Measurements from ENCODE around the gene ADAM22. TPM values are rescaled to one million over a fixed set of nuclear protein-coding genes. Genes with fewer than 3 reads are reported as not detected.

Gene ADAM22
- total and polyA plus RNA-seq, 3 donors from 2014 or later, result 2.9 to 4.4 (median 4.4) TPM

DNA sequence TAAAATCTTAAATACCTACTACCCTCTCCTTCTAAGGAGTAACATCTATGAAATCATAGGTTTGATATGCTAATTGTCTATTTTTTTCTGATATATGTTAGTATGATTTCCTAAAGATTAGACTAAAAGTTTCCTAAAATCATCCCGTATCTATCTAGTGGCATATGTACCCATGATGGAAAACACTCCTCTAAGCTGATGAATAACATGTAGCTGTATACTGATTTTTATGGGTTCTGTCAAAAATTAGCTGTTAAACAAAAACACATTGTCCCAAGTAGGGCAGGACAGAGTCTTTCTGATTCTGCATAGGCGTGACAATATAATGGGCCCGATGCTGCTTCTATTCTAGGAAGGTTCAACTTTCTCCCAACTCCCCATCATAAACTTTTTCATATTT, 79.9 kb downstream of the ADAM22 start:
- no peaks in the 10 kb centered on the region for H3K4me1 ChIP-seq
- H3K27ac ChIP-seq, result no peak overlapping the region
- TF ChIP-seq, protein P1, sequence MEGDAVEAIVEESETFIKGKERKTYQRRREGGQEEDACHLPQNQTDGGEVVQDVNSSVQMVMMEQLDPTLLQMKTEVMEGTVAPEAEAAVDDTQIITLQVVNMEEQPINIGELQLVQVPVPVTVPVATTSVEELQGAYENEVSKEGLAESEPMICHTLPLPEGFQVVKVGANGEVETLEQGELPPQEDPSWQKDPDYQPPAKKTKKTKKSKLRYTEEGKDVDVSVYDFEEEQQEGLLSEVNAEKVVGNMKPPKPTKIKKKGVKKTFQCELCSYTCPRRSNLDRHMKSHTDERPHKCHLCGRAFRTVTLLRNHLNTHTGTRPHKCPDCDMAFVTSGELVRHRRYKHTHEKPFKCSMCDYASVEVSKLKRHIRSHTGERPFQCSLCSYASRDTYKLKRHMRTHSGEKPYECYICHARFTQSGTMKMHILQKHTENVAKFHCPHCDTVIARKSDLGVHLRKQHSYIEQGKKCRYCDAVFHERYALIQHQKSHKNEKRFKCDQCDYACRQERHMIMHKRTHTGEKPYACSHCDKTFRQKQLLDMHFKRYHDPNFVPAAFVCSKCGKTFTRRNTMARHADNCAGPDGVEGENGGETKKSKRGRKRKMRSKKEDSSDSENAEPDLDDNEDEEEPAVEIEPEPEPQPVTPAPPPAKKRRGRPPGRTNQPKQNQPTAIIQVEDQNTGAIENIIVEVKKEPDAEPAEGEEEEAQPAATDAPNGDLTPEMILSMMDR (IDR thresholded peaks at IDR 0.05), result no peak
- TF ChIP-seq POLR2A (IDR thresholded peaks at IDR 0.05), result no peak
- intact Hi-C loops (cut with DNase I; ENCODE audit: low total_unique reads), result no loop called here
- H3K36me3 ChIP-seq (ENCODE audit: low read depth, missing control alignments), result no peaks in the 10 kb centered on the region
- 96 to 97% methylated on average over 3 of the region's 3 CpGs for WGBS, 2 donors
- no peak for DNase-seq
- H3K4me3 ChIP-seq, result no peak overlapping the region
- no peaks in the 10 kb centered on the region for H3K9me3 ChIP-seq
- no peaks in the 10 kb centered on the region for H3K27me3 ChIP-seq

DNA sequence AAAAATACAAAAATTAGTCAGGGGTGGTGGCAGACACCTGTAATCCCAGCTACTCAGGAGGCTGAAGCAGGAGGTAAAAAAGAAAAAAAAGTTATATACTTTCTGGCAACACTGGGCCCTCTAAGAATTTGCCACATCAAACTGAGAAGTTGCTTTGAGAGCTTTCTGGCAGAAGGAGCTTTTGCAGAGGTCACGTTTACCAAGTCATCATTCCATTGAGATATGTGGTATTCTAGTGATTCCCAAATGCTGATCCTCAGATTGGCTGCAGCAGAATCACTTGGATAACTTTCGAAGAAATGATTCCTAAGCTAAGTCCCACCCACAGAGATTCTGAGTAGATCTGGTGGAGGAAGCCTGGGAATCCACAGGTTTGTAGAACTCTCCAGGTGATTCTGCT, 80.5 kb downstream of the ADAM22 start:
- H3K36me3 ChIP-seq (ENCODE audit: low read depth, missing control alignments), result no peaks in the 10 kb centered on the region
- intact Hi-C loops (cut with DNase I; ENCODE audit: low total_unique reads), result no loop called here
- no peaks in the 10 kb centered on the region for H3K9me3 ChIP-seq
- no peak overlapping the region for H3K27ac ChIP-seq
- TF ChIP-seq POLR2A (IDR thresholded peaks at IDR 0.05), result no peak
- TF ChIP-seq, protein P1 (IDR thresholded peaks at IDR 0.05), result no peak
- WGBS, 2 donors, result 86 to 97% methylated on average over 2 of the region's 2 CpGs
- no peaks in the 10 kb centered on the region for H3K27me3 ChIP-seq
- no peak overlapping the region for H3K4me3 ChIP-seq
- DNase-seq, result no peak
- no peaks in the 10 kb centered on the region for H3K4me1 ChIP-seq

DNA sequence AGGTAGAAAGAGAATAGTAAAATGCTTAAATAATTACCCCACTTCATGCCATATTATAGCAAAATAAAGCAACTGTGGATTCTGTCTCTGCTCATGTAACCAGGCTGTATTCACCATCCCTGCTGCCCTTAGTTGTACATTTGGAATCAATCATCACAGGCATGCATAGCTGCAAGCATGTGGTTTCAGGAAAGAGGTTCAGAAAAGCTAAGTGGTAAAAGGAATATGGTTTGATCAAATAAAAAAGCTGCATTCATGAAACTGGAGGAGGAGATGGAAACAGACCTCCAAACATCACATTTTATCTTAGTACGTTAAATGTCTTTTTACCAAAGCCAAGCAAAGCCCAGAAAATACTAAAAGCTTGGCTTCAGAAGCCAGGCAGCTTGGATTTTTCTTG, 81.3 kb downstream of the ADAM22 start:
- TF ChIP-seq, protein P1 (IDR thresholded peaks at IDR 0.05), result no peak
- no peak for TF ChIP-seq POLR2A (IDR thresholded peaks at IDR 0.05)
- Histone ChIP-seq H3K9me3 (no peaks in the 10 kb centered on the region), H3K36me3 (ENCODE audit: low read depth, missing control alignments) (no peaks in the 10 kb centered on the region), H3K4me1 (no peaks in the 10 kb centered on the region), H3K27me3 (no peaks in the 10 kb centered on the region), H3K27ac (no peak overlapping the region), H3K4me3 (no peak overlapping the region)
- intact Hi-C loops (cut with DNase I; ENCODE audit: low total_unique reads), result no loop called here
- DNase-seq, result no peak
- 59 to 73% methylated on average over 1 of the region's 1 CpG for WGBS, 2 donors

DNA sequence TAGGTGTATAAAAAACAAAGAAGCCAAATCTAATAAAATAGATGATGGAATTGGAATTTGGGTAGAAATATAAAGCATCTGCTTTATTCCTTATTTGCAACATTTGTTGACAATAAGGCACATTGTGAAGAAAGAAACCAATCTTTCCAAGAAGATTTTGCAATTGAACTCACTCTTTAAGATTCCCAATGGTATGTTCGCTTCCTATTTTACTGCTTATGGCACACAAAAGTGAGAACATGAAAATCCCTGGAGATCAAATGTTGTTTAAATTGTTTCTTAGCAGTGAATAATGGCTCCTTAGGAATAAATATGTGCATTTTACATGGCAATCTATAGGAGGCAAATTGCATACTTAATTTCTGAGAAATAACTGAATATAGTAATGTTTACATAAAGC, 84.5 kb downstream of the ADAM22 start:
- H3K4me3 ChIP-seq, result no peak overlapping the region
- no peaks in the 10 kb centered on the region for H3K4me1 ChIP-seq
- H3K27me3 ChIP-seq, result no peaks in the 10 kb centered on the region
- no peaks in the 10 kb centered on the region for H3K36me3 ChIP-seq (ENCODE audit: low read depth, missing control alignments)
- H3K27ac ChIP-seq, result no peak overlapping the region
- H3K9me3 ChIP-seq, result no peaks in the 10 kb centered on the region
- 90 to 97% methylated on average over 1 of the region's 1 CpG for WGBS, 2 donors
- DNase-seq, result no peak
- intact Hi-C loops (cut with DNase I; ENCODE audit: low total_unique reads), result no loop called here
- no peak for TF ChIP-seq POLR2A (IDR thresholded peaks at IDR 0.05)
- TF ChIP-seq, protein P1 (IDR thresholded peaks at IDR 0.05), result no peak

DNA sequence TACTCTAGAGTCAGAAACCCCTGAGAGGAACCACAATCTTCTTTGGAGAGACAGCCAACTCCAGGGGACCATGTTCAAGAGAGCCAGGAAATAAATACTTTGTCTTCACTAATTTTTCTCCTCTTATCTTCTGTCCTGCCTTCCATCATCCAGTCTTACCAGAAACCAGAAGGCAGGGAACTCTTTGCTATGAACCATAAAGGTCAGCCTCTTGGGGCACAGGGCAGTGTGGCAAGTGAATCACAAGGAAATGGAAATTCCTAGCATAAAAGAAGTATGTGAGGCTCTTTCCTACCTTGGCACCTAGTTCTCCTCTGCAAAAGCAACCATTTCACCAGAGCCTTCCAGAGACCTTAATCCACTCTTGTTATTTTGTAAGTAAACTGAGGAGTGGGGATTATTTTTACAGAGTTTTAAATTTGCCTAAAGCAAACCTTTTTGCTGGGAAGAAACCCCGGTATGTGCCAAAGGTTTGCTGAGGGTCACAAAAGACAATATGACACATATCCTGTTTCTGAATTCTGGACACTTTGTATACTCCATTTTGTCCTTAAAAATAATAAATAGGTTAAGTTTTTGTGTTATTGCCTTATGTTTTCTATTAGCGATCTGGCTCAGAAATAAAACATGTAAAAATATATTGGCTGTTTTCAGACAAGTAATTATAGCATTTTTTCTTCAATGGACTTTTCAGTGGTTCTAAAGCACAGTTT, 87.1 kb downstream of the ADAM22 start:
- Histone ChIP-seq H3K27ac (no peak overlapping the region), H3K4me3 (no peak overlapping the region), H3K4me1 (no peaks in the 10 kb centered on the region), H3K27me3 (no peaks in the 10 kb centered on the region), H3K36me3 (ENCODE audit: low read depth, missing control alignments) (no peaks in the 10 kb centered on the region), H3K9me3 (no peaks in the 10 kb centered on the region)
- intact Hi-C loops (cut with DNase I; ENCODE audit: low total_unique reads), result no loop called here
- WGBS, 2 donors, result 70% methylated on average over 2 of the region's 2 CpGs
- TF ChIP-seq, protein P1 (IDR thresholded peaks at IDR 0.05), result no peak
- TF ChIP-seq POLR2A (IDR thresholded peaks at IDR 0.05), result no peak
- DNase-seq, result no peak
